Omental fat pad (tissue), 4 donors: Measurements from ENCODE around the gene KIF25. TPM values are rescaled to one million over a fixed set of nuclear protein-coding genes. Genes with fewer than 3 reads are reported as not detected.

Experiments used
- ATAC-seq: fragments of 150-250 bp; one replicate; pipeline ENCODE4 v1.9.1; 2016; ENCODE audit warnings: mild to moderate bottlenecking, moderate library complexity; ENCODE audit not compliant: low FRiP score
- DNase-seq: peaks from one replicate; pipeline ENCODE4 v3.0.0-alpha.2; 2019; ENCODE audit warnings: low spot score
- CTCF ChIP-seq, 3 donors: fragments of 450-650 bp; IDR thresholded peaks; one replicate each; pipeline ENCODE4 v1.5.1; 2016 to 2017; ENCODE audit warnings: antibody characterized with exemption in 3 of 3, mild to moderate bottlenecking in 3 of 3, moderate library complexity in 2 of 3
- total RNA-seq, 4 donors: library from RNA; depleted of rRNA; stranded (reverse); fragments of >200 nt; gene quantifications; one replicate each; pipeline ENCODE4 v1.1.0, GENCODE V29; 2016

KIF25 gene
- total RNA-seq, 4 donors from 2014 or later, result 0.38 to 0.60 TPM; not detected in 2

GRCh38 chr6:168024951-168025510, 27.6 kb downstream of the KIF25 start:
- TF ChIP-seq CTCF (IDR thresholded peaks at IDR 0.05), result no peak
- no peak for DNase-seq
- ATAC-seq, result no peak

GRCh38 chr6:168025831-168026710, 28.6 kb downstream of the KIF25 start:
- ATAC-seq (no peak), DNase-seq (no peak)
- no peak for TF ChIP-seq CTCF (IDR thresholded peaks at IDR 0.05)

GRCh38 chr6:168026925-168027324, 29.5 kb downstream of the KIF25 start:
- no peak for ATAC-seq
- DNase-seq, result no peak
- TF ChIP-seq CTCF (IDR thresholded peaks at IDR 0.05), result no peak

- ATAC-seq (no peak), DNase-seq (no peak)
- no peak for TF ChIP-seq CTCF (IDR thresholded peaks at IDR 0.05)
Observed at GRCh38 chr6:168027521-168027920, 30.1 kb downstream of the KIF25 start.

- DNase-seq (no peak), ATAC-seq (no peak)
- no peak for TF ChIP-seq CTCF (IDR thresholded peaks at IDR 0.05)
Observed at GRCh38 chr6:168028181-168028580, 30.7 kb downstream of the KIF25 start.

GRCh38 chr6:168029459-168030217, 32.2 kb downstream of the KIF25 start:
- ATAC-seq, result no peak
- no peak for DNase-seq
- TF ChIP-seq CTCF (IDR thresholded peaks at IDR 0.05), result no peak
